Measurements from ENCODE around the gene EPSTI1. TPM values are rescaled to one million over a fixed set of nuclear protein-coding genes. Genes with fewer than 3 reads are reported as not detected.

The EPSTI1 gene
- polyA plus RNA-seq, 2 of the 4 experiments (the other 2 are of a cell fraction): 0.05 to 0.10 TPM

DNA sequence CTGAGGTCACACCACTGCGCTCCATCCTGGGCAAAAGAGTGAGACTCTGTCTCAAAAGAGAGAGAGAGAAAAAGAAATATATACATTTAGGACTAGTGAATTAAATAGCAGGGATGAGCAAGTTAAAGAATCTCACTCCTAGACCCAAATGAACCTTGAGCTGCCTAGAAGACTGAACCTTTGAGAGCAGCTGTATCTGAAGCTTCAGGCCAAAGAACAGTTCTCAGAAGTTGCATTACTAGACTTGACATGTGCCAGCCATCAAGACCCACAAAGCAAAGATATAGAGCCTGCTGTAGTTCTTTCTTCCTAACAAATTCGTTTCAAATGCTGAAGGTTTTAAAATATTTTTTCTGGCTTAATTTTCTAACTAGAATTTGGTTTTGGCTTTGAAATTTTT lies 47.9 kb upstream of the EPSTI1 start (continued):
- TF ChIP-seq, protein P1, sequence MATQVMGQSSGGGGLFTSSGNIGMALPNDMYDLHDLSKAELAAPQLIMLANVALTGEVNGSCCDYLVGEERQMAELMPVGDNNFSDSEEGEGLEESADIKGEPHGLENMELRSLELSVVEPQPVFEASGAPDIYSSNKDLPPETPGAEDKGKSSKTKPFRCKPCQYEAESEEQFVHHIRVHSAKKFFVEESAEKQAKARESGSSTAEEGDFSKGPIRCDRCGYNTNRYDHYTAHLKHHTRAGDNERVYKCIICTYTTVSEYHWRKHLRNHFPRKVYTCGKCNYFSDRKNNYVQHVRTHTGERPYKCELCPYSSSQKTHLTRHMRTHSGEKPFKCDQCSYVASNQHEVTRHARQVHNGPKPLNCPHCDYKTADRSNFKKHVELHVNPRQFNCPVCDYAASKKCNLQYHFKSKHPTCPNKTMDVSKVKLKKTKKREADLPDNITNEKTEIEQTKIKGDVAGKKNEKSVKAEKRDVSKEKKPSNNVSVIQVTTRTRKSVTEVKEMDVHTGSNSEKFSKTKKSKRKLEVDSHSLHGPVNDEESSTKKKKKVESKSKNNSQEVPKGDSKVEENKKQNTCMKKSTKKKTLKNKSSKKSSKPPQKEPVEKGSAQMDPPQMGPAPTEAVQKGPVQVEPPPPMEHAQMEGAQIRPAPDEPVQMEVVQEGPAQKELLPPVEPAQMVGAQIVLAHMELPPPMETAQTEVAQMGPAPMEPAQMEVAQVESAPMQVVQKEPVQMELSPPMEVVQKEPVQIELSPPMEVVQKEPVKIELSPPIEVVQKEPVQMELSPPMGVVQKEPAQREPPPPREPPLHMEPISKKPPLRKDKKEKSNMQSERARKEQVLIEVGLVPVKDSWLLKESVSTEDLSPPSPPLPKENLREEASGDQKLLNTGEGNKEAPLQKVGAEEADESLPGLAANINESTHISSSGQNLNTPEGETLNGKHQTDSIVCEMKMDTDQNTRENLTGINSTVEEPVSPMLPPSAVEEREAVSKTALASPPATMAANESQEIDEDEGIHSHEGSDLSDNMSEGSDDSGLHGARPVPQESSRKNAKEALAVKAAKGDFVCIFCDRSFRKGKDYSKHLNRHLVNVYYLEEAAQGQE (IDR thresholded peaks at IDR 0.05): no peak
- TF ChIP-seq, protein P2, sequence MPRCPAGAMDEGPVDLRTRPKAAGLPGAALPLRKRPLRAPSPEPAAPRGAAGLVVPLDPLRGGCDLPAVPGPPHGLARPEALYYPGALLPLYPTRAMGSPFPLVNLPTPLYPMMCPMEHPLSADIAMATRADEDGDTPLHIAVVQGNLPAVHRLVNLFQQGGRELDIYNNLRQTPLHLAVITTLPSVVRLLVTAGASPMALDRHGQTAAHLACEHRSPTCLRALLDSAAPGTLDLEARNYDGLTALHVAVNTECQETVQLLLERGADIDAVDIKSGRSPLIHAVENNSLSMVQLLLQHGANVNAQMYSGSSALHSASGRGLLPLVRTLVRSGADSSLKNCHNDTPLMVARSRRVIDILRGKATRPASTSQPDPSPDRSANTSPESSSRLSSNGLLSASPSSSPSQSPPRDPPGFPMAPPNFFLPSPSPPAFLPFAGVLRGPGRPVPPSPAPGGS (IDR thresholded peaks at IDR 0.05): no peak
- TF ChIP-seq FOSB (CRISPR knock-in tag; IDR thresholded peaks at IDR 0.05): no peak
- no peak for TF ChIP-seq KDM1A (IDR thresholded peaks at IDR 0.05; ENCODE audit: low read depth)
- TF ChIP-seq ZSCAN20 (CRISPR knock-in tag; IDR thresholded peaks at IDR 0.05): no peak
- no peak for TF ChIP-seq MYC (IDR thresholded peaks at IDR 0.05; ENCODE audit: borderline replicate concordance, low read length)

DNA sequence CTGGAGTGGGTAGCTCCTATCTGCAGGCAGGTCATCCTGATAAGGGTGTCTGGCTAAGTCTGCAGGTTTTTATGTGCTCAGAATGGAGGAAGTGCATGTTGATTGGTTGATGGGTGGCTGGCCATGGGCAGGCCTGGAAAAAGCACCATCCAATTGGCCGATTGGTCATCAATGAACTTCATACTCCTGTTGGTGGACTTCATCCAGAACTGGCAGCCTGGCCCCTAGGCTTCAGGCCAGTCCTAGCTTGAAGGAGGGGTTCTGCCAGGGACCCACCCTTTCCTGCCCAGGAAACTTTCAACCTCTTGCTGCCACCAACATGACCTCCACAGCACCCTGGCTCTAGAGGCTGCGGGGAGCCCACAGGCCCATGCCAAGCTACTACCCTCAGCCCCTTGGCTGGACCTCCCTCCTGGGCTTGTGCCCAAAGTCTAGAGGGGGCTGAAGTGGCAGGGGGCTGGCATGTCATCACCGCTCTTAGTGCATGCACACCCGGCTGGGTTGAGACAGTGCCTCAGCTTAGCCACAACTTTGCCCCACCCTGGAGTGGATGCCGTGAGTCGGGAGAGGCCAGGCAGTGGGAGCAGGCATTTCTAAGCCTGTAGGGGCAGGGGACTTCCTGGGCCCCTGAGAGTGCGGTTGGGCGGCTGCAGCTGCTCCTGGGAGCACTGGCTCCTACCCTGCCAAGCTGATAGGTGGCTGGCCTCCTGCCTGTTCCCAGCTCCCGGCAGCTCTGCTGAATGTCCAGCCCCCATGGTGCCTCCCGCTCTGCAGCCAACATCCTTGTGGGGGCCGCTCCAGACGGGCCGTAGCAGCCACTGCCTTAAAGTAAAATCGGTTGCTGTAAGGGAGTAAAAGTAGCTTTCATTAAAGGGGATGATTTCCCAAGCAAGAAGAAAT lies 44.6 kb upstream of the EPSTI1 start:
- FAIRE-seq (no peak), DNase-seq (ENCODE audit: low read depth in 1 of 2, low spot score in 1 of 2) (no peak), ATAC-seq (no peak)
- Histone ChIP-seq H3K4me3 (no peak overlapping the region), H3K4me1 (peaks cover 8% of the 10 kb centered on the region; the same call in 1 of the 3 replicates), H3K4me2 (no peak overlapping the region), H3K27ac (no peak overlapping the region), H3K9me3 (no peaks in the 10 kb centered on the region)
- TF ChIP-seq EP300 (IDR thresholded peaks at IDR 0.05): no peak
- no peak for TF ChIP-seq TP53 (CRISPR knock-in tag; IDR thresholded peaks at IDR 0.05)
- no peak for TF ChIP-seq TFCP2L1 (CRISPR knock-in tag; IDR thresholded peaks at IDR 0.05)
- no peak for TF ChIP-seq HOXA7 (CRISPR knock-in tag; IDR thresholded peaks at IDR 0.05)
- TF ChIP-seq, protein P2 (IDR thresholded peaks at IDR 0.05): no peak
- ChIA-PET CTCF (no interaction called here), POLR2A (no interaction called here)
- 92% methylated on average over 4 of the region's 14 CpGs for WGBS (ENCODE audit: missing lambda C conversion rate)

DNA sequence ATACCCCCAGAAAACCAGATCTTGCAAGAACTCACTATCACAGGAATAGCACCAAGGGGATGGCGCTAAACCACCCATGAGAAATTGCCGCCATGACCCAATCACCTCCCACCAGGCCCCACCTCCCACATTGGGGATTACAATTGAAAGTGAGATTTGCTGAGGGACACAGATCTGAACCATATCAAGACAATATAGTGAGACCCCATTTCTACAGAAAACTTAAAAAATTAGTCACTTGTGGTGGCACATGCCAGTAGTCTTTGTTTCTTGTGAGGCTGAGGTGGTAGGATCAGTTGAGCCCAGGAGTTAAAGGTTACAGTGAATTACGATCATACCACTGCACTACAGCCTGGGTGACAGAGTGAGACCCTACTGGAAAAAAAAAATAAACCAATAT lies 41.0 kb upstream of the EPSTI1 start:
- 74% methylated on average over 3 of the region's 3 CpGs for WGBS (ENCODE audit: missing lambda C conversion rate)
- CTCF ChIA-PET: no interaction called here
- no peak overlapping the region for H3K4me3 ChIP-seq
- H3K4me1 ChIP-seq: no peaks in the 10 kb centered on the region
- no peaks in the 10 kb centered on the region for H3K9me3 ChIP-seq
- H3K4me2 ChIP-seq: no peak overlapping the region
- ATAC-seq (no peak), DNase-seq (ENCODE audit: low read depth in 1 of 2, low spot score in 1 of 2) (no peak), FAIRE-seq (no peak)
- no peak overlapping the region for H3K27ac ChIP-seq
- no peak for TF ChIP-seq FOXS1 (CRISPR knock-in tag; IDR thresholded peaks at IDR 0.05)
- TF ChIP-seq GATA3 (IDR thresholded peaks at IDR 0.05; ENCODE audit: borderline replicate concordance): no peak
- TF ChIP-seq, protein P3, sequence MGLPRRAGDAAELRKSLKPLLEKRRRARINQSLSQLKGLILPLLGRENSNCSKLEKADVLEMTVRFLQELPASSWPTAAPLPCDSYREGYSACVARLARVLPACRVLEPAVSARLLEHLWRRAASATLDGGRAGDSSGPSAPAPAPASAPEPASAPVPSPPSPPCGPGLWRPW (IDR thresholded peaks at IDR 0.05): no peak
- TF ChIP-seq EP300 (IDR thresholded peaks at IDR 0.05): no peak
- no peak for TF ChIP-seq RARB (CRISPR knock-in tag; IDR thresholded peaks at IDR 0.05)
- no peak for TF ChIP-seq POLR2A (IDR thresholded peaks at IDR 0.05; ENCODE audit: low read length)
- no peak for TF ChIP-seq RCOR1 (IDR thresholded peaks at IDR 0.05; ENCODE audit: low read depth, low read length)
- TF ChIP-seq HOXB13 (CRISPR knock-in tag; IDR thresholded peaks at IDR 0.05; ENCODE audit: low read depth): no peak
- no peak for TF ChIP-seq RAD21 (conservative IDR thresholded peaks at IDR 0.05 in 1 of 2, IDR thresholded peaks at IDR 0.05 in 1 of 2)
- TF ChIP-seq, protein P4, sequence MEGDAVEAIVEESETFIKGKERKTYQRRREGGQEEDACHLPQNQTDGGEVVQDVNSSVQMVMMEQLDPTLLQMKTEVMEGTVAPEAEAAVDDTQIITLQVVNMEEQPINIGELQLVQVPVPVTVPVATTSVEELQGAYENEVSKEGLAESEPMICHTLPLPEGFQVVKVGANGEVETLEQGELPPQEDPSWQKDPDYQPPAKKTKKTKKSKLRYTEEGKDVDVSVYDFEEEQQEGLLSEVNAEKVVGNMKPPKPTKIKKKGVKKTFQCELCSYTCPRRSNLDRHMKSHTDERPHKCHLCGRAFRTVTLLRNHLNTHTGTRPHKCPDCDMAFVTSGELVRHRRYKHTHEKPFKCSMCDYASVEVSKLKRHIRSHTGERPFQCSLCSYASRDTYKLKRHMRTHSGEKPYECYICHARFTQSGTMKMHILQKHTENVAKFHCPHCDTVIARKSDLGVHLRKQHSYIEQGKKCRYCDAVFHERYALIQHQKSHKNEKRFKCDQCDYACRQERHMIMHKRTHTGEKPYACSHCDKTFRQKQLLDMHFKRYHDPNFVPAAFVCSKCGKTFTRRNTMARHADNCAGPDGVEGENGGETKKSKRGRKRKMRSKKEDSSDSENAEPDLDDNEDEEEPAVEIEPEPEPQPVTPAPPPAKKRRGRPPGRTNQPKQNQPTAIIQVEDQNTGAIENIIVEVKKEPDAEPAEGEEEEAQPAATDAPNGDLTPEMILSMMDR (IDR thresholded peaks at IDR 0.05): no peak
- POLR2A ChIA-PET: no interaction called here

Data from A549 (cell line).